ENCODE measurements around the gene TMEM150B. TPM values are rescaled to one million over a fixed set of nuclear protein-coding genes. Genes with fewer than 3 reads are reported as not detected.

Gene TMEM150B
- total RNA-seq, 3 donors from 2014 or later, result 31.6 to 62.1 (median 36.4) TPM

DNA sequence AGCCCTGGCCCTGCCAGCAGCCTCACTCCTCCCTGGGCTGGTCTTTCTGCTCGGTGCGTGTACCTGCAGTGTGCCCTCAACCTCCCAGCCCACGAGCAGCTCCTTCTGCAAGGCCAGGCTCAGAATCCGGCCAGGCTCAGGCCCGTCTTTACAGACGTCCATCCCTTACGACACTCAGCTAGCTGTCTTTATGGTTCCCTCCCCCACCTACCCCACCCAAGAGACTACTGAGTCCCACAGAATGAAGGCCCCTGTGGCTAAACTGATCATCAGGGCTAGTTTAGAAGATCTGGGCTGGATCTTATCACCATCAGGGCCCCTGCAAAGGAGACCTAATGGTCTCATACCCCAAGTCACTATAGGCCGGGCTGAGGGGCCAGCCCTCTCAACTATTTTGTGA is 10.7 kb downstream of the TMEM150B start:
- TF ChIP-seq, protein P1, sequence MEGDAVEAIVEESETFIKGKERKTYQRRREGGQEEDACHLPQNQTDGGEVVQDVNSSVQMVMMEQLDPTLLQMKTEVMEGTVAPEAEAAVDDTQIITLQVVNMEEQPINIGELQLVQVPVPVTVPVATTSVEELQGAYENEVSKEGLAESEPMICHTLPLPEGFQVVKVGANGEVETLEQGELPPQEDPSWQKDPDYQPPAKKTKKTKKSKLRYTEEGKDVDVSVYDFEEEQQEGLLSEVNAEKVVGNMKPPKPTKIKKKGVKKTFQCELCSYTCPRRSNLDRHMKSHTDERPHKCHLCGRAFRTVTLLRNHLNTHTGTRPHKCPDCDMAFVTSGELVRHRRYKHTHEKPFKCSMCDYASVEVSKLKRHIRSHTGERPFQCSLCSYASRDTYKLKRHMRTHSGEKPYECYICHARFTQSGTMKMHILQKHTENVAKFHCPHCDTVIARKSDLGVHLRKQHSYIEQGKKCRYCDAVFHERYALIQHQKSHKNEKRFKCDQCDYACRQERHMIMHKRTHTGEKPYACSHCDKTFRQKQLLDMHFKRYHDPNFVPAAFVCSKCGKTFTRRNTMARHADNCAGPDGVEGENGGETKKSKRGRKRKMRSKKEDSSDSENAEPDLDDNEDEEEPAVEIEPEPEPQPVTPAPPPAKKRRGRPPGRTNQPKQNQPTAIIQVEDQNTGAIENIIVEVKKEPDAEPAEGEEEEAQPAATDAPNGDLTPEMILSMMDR (IDR thresholded peaks at IDR 0.05), result no peak
- ATAC-seq, result no peak

DNA sequence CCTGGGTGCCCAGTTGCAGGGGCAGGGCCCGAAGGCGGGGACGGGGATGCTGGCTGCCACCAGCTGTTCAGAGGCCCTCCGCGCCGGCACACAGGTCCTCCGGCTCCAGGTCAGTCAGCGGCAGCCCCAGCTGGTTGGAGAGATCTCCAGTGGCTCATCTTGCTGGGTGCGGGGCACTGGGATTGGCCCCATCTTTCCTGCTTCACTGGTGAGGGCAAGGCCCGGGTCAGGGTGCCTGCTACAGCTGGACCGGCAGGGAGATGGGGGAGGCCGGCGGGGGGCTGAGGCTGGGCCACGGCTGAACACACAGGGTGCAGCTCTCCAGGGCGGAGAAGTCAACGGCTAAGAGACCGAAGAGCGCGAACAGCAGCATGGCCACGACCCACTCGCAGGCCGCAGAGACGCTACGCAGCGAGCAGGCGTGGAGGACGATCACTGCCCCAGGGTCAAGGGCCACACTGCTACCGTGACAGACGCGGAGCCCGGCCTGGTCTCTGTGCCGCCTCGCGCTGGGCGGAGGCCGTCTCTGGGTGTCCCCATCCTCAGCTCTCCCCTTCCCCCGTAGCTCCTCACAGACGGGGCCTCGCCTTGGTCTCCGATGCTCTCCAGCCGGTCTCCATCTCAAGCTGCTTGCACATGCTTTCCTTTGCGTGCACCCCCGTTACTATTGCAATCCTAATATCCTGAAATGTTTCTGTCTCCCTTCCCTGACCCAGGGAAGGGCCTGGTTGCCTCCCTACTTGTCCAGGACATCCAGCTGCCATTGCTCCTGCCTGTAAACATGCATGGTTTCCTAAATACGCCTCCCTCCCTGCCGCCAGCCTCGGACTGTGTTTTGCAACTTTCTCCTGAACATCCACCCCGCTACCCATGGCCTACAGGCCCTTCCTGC is 12.3 kb downstream of the TMEM150B start:
- Histone ChIP-seq H3K36me3 (ENCODE audit: low read depth) (no peaks in the 10 kb centered on the region), H3K4me1 (ENCODE audit: low read depth) (no peaks in the 10 kb centered on the region), H3K4me3 (no peak overlapping the region), H3K9me3 (no peaks in the 10 kb centered on the region)
- intact Hi-C loops (cut with DNase I, micrococcal nuclease), result no loop called here
- no peak for DNase-seq
- TF ChIP-seq, protein P1 (IDR thresholded peaks at IDR 0.05), result no peak
- no peak for ATAC-seq

More for the DNA sequence above, 10.7 kb downstream of the TMEM150B start:
- Histone ChIP-seq H3K36me3 (ENCODE audit: low read depth) (no peaks in the 10 kb centered on the region), H3K4me1 (ENCODE audit: low read depth) (no peaks in the 10 kb centered on the region), H3K4me3 (no peak overlapping the region), H3K9me3 (no peaks in the 10 kb centered on the region)
- intact Hi-C loops (cut with DNase I, micrococcal nuclease), result no loop called here
- no peak for DNase-seq

- H3K36me3 ChIP-seq (ENCODE audit: low read depth), result no peaks in the 10 kb centered on the region
- H3K4me1 ChIP-seq (ENCODE audit: low read depth), result no peaks in the 10 kb centered on the region
- intact Hi-C loops (cut with DNase I, micrococcal nuclease), result no loop called here
- H3K4me3 ChIP-seq, result no peak overlapping the region
- DNase-seq (no peak), ATAC-seq (no peak)
- TF ChIP-seq, protein P1 (IDR thresholded peaks at IDR 0.05), result no peak
- H3K9me3 ChIP-seq, result no peaks in the 10 kb centered on the region
These were observed 13.3 kb downstream of the TMEM150B start for GRCh38 chr19:55311797-55312196.

- intact Hi-C loops (cut with DNase I, micrococcal nuclease), result no loop called here
- H3K36me3 ChIP-seq (ENCODE audit: low read depth), result no peaks in the 10 kb centered on the region
- no peaks in the 10 kb centered on the region for H3K9me3 ChIP-seq
- ATAC-seq (no peak), DNase-seq (no peak)
- no peaks in the 10 kb centered on the region for H3K4me1 ChIP-seq (ENCODE audit: low read depth)
- TF ChIP-seq, protein P1 (IDR thresholded peaks at IDR 0.05), result no peak
- no peak overlapping the region for H3K4me3 ChIP-seq
These were observed 13.7 kb downstream of the TMEM150B start for GRCh38 chr19:55311397-55311796.

- Histone ChIP-seq H3K4me3 (no peak overlapping the region), H3K36me3 (ENCODE audit: low read depth) (no peaks in the 10 kb centered on the region), H3K9me3 (no peaks in the 10 kb centered on the region), H3K4me1 (ENCODE audit: low read depth) (no peaks in the 10 kb centered on the region)
- ATAC-seq (no peak), DNase-seq (no peak)
- TF ChIP-seq, protein P1 (IDR thresholded peaks at IDR 0.05), result no peak
- intact Hi-C loops (cut with DNase I, micrococcal nuclease), result no loop called here
These were observed 14.6 kb downstream of the TMEM150B start for GRCh38 chr19:55310498-55310897.
